HepG2 (cell line): ENCODE results near the gene PIGO. TPM values are rescaled to one million over a fixed set of nuclear protein-coding genes. Genes with fewer than 3 reads are reported as not detected.
A peak's percentile ranks its signal among the peaks of the same experiment; 100 is the strongest.

Experiments used
- AGO1 ChIP-seq: fragments of 200-400 bp; formaldehyde crosslinking; IDR thresholded peaks from 2 replicates; pipeline ENCODE4 v1.6.1; 2017; ENCODE audit warnings: mild to moderate bottlenecking, low read depth, low read length, moderate library complexity; ENCODE audit not compliant: poor library complexity, severe bottlenecking
- ETV5 ChIP-seq: IDR thresholded peaks from 2 replicates; pipeline ENCODE4 v1.6.1; 2018; ENCODE audit warnings: missing biosample characterization, missing genetic modification reagents, inconsistent platforms, borderline replicate concordance
- GMEB1 ChIP-seq: sonication (generic); formaldehyde crosslinking; IDR thresholded peaks from 2 replicates; pipeline ENCODE4 v1.5.1; 2020; ENCODE audit warnings: missing genetic modification reagents, mild to moderate bottlenecking, borderline replicate concordance
- ISL2 ChIP-seq: sonication (generic); formaldehyde crosslinking; IDR thresholded peaks from 2 replicates; pipeline ENCODE4 v1.5.0; 2020; ENCODE audit warnings: missing genetic modification reagents
- JUNB ChIP-seq: sonication (generic); formaldehyde crosslinking; IDR thresholded peaks from 2 replicates; pipeline ENCODE4 v1.8.0; 2022; ENCODE audit warnings: missing genetic modification reagents, mild to moderate bottlenecking, borderline replicate concordance
- KLF9 ChIP-seq: IDR thresholded peaks from 2 replicates; pipeline ENCODE4 v1.6.1; 2016; ENCODE audit warnings: low read depth
- POGK ChIP-seq: sonication (generic); formaldehyde crosslinking; conservative IDR thresholded peaks from 2 replicates; pipeline ENCODE4 v1.8.0; 2022; ENCODE audit warnings: mild to moderate bottlenecking, moderate library complexity, missing genetic modification reagents
- SAP130 ChIP-seq: IDR thresholded peaks from 2 replicates; pipeline ENCODE4 v1.6.1; 2016; ENCODE audit warnings: low read depth
- TEAD2 ChIP-seq: sonication (generic); formaldehyde crosslinking; IDR thresholded peaks from 2 replicates; pipeline ENCODE4 v1.9.0; 2021; ENCODE audit warnings: missing genetic modification reagents
- THYN1 ChIP-seq: sonication (generic); formaldehyde crosslinking; IDR thresholded peaks from 2 replicates; pipeline ENCODE4 v1.8.1; 2023; ENCODE audit warnings: low read depth, mild to moderate bottlenecking, moderate library complexity, missing genetic modification reagents, borderline replicate concordance
- ZBTB33 ChIP-seq: sonication (generic); formaldehyde crosslinking; IDR thresholded peaks from 2 replicates; pipeline ENCODE4 v1.4.0; 2020; ENCODE audit warnings: missing genetic modification reagents
- ZFP36 ChIP-seq: fragments of 150-350 bp; IDR thresholded peaks from 2 replicates; pipeline ENCODE4 v1.6.1; 2018; ENCODE audit warnings: borderline replicate concordance, low read length, low read depth; ENCODE audit not compliant: partially characterized antibody
- ZNF24 ChIP-seq: fragments of 450-650 bp; IDR thresholded peaks from 2 replicates; pipeline ENCODE4 v1.6.1; 2017; ENCODE audit warnings: antibody characterized with exemption, mild to moderate bottlenecking
- ZNF282 ChIP-seq: fragments of 450-650 bp; IDR thresholded peaks from 2 replicates; pipeline ENCODE4 v1.6.1; 2018; ENCODE audit not compliant: partially characterized antibody
- ZNF317 ChIP-seq: sonication (generic); formaldehyde crosslinking; IDR thresholded peaks from 2 replicates; pipeline ENCODE4 v1.5.0; 2020; ENCODE audit warnings: mild to moderate bottlenecking, missing genetic modification reagents
- ZNF512B ChIP-seq: sonication (generic); formaldehyde crosslinking; IDR thresholded peaks from 2 replicates; pipeline ENCODE4 v1.5.1; 2020; ENCODE audit warnings: missing genetic modification reagents, mild to moderate bottlenecking, borderline replicate concordance
- ZNF605 ChIP-seq: sonication (generic); formaldehyde crosslinking; IDR thresholded peaks from 2 replicates; pipeline ENCODE4 v1.8.0; 2022; ENCODE audit warnings: mild to moderate bottlenecking, missing genetic modification reagents
- ZNF7 ChIP-seq: IDR thresholded peaks from 2 replicates; pipeline ENCODE4 v1.6.1; 2016; ENCODE audit warnings: missing biosample characterization, missing genetic modification reagents
- ZNF790 ChIP-seq: sonication (generic); formaldehyde crosslinking; IDR thresholded peaks from 2 replicates; pipeline ENCODE4 v1.8.0; 2022; ENCODE audit warnings: missing genetic modification reagents, mild to moderate bottlenecking, borderline replicate concordance
- polyA plus RNA-seq, 8 experiments: library from polyadenylated mRNA; depleted of rRNA in 3 of 8; stranded (reverse) in 7 of 8; unstranded in 1 of 8; fragments of >200 nt; fragmentation: Illumina TruSeq in 4 of 8; extraction: Trizol in 4 of 8; gene quantifications; 2 replicates each; pipeline versions ENCODE4 v1.2.1 to v1.2.3, GENCODE V29; 2011 to 2016; ENCODE audit warnings: low read depth in 4 of 8, missing spikeins in 1 of 8, mixed read lengths in 1 of 8; ENCODE audit not compliant: insufficient read depth in 1 of 8
- total RNA-seq, 5 experiments: library from RNA; depleted of rRNA; stranded (reverse); fragments of >200 nt; fragmentation: Illumina TruSeq; extraction: Trizol; gene quantifications; 2 replicates each; pipeline ENCODE4 v1.2.3, GENCODE V29; 2016; ENCODE audit warnings: low read depth in 1 of 5
- TF ChIP-seq, protein P1 (sequence below): sonication (generic); formaldehyde crosslinking; IDR thresholded peaks from 2 replicates; pipeline ENCODE4 v1.5.0; 2020; ENCODE audit warnings: missing genetic modification reagents

PIGO gene
- total and polyA plus RNA-seq, 2 of the 13 experiments (the other 11 are each of a cell fraction or from before 2014, with no cell fraction given): 20.5 to 26.2 TPM

DNA sequence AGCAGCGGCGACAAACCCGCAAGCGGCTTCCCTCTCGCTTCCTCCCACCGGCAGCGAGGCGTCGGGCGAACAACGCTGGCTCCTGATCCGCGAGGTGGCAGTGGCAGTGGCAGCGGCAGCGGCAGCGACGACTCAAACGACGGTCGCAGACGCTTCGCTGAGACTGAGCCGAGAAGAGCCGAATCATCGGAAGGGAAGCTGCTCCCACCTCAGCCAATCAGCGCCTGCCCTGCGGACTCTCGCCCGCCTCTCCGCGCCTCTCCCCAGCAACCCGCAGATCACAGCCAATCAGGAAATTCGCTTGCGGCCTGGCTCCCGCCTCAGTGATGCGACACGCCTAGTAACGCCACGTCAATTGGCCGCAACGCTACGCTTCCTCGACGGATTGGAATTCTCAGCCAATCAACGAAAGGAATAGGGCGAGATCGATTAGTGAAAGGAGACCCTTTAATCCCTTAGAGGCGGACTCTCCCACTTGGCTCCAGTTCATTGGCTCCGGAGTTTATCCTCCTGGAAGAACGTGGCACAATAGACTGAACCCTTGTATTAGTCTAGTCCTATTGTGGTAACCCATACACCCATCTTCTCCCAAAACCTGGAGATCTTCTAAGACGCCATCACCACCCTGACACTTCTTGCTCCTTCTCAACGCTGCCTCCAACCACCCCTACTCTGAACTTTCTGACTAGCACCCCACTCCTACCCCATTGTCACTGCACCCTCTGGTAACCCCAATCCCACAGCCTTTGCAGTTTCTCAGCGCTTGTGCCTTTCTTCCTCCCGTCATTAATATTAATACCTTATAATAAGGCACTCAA lies 23.7 kb downstream of the PIGO start, which contains the start of gene VCP (continued):
- TF ChIP-seq AGO1 (peak; percentile 17), POGK (CRISPR knock-in tag) (peak; percentile 78; the same call in 1 of the 2 replicates), SAP130 (CRISPR knock-in tag) (peak; percentile 66), ZNF282 (no peak), ZNF512B (CRISPR knock-in tag) (peak; percentile 49; the same call in 1 of the 2 replicates), ZNF7 (CRISPR knock-in tag) (no peak), ZNF790 (CRISPR knock-in tag) (no peak), ETV5 (no peak), ZFP36 (no peak), THYN1 (no peak), ZNF605 (CRISPR knock-in tag) (peak; percentile 35; the same call in 1 of the 2 replicates), TEAD2 (CRISPR knock-in tag) (peak; percentile 39; the same call in 1 of the 2 replicates), ZNF24 (no peak), JUNB (no peak), ZNF317 (no peak), KLF9 (CRISPR knock-in tag) (no peak), GMEB1 (CRISPR knock-in tag) (peak; percentile 66; the same call in 1 of the 2 replicates), ZBTB33 (CRISPR knock-in tag) (no peak), ISL2 (CRISPR knock-in tag) (no peak; the same call in 1 of the 2 replicates)
- TF ChIP-seq, protein P1, sequence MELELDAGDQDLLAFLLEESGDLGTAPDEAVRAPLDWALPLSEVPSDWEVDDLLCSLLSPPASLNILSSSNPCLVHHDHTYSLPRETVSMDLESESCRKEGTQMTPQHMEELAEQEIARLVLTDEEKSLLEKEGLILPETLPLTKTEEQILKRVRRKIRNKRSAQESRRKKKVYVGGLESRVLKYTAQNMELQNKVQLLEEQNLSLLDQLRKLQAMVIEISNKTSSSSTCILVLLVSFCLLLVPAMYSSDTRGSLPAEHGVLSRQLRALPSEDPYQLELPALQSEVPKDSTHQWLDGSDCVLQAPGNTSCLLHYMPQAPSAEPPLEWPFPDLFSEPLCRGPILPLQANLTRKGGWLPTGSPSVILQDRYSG (CRISPR knock-in tag): no peak; the same call in 1 of the 2 replicates
